SU-DHL-6 (cell line): ENCODE data around the gene HAPLN1.

Source experiments
- CTCF ChIP-seq: fragments of 200-600 bp; sonication (generic); IDR thresholded peaks from one replicate; pipeline ENCODE4 v1.5.1; 2017; ENCODE audit warnings: antibody characterized with exemption, mild to moderate bottlenecking, low read length, moderate library complexity; ENCODE audit not compliant: insufficient read depth, poor library complexity, severe bottlenecking
- EZH2phosphoT487 ChIP-seq: fragments of 200-600 bp; sonication (generic), shearing (Covaris generic); conservative IDR thresholded peaks from 2 replicates; pipeline ENCODE4 v1.6.1; 2018; ENCODE audit warnings: mild to moderate bottlenecking, antibody characterized with exemption, low read length, moderate library complexity, mixed read lengths

- TF ChIP-seq CTCF (no peak), EZH2phosphoT487 (no peak)
Observed at GRCh38 chr5:83714810-83715209, 5.8 kb downstream of the HAPLN1 start.
